Skeletal muscle cell (primary cell): Measurements from ENCODE around the gene KRTAP13-4.

Experiments used
- DNase-seq: peaks from one replicate; pipeline ENCODE4 v3.0.0-alpha.2; 2010; ENCODE audit warnings: low read depth
- H3K4me3 ChIP-seq: 2 replicates; pipeline ENCODE4 v1.5.1; 2011; ENCODE audit warnings: low read depth, mild to moderate bottlenecking, control low read depth, low read length, moderate library complexity

Gene KRTAP13-4

GRCh38 chr21:30480145-30480544 is 50.1 kb downstream of the KRTAP13-4 start, which contains the start of gene KRTAP19-1:
Gene KRTAP19-1, minus strand, starts transcription at chr21:30480367. Its CDS starts 50 bp downstream, at chr21:30480317.
- DNase-seq = no peak
- H3K4me3 ChIP-seq = no peak within 1 kb of the TSS
